ENCODE data around the gene LAMC1. TPM values are rescaled to one million over a fixed set of nuclear protein-coding genes. Genes with fewer than 3 reads are reported as not detected.
A peak's percentile ranks its signal among the peaks of the same experiment; 100 is the strongest.

Gene LAMC1
- polyA plus RNA-seq, 1 donor from 2014 or later, result 4.2 TPM

- no peaks in the 10 kb centered on the region for H3K9me3 ChIP-seq (ENCODE audit: low read length)
Measured at GRCh38 chr1:183186841-183187240, 163.6 kb downstream of the LAMC1 start.

DNA sequence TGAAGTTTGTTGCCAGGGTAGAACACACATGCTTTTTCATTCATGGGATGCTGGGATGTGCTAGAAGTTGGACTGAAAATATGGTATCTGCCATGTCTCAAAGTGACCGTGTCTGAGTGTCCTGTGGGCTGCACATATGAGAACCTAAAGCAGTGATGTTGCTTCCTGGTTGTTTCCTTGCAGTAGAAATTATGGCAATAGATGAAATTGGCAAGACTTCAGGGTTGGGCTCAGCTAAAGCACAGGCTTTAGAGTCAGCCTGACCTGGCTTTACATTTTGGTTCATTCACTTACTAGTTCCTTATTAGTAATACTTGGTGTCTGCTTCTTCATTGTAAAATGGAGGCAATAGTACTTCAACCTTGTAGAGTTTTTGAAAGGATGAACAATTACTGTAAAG lies 165.0 kb downstream of the LAMC1 start:
- H3K27ac ChIP-seq (ENCODE audit: low read length), result no peak overlapping the region
- H3K36me3 ChIP-seq (ENCODE audit: insufficient read depth, low read length), result no peaks in the 10 kb centered on the region
- H3F3A ChIP-seq (ENCODE audit: insufficient read depth, low read length, poor library complexity, severe bottlenecking), result no peaks in the 10 kb centered on the region
- no peak overlapping the region for H3K9ac ChIP-seq (ENCODE audit: low read length)
- H3K79me2 ChIP-seq (replicated peaks; ENCODE audit: insufficient read depth, low read length), result no peaks in the 10 kb centered on the region
- no peaks in the 10 kb centered on the region for H3K9me2 ChIP-seq (ENCODE audit: insufficient read depth, low read length)
- H3K4me2 ChIP-seq (ENCODE audit: low read length), result no peak overlapping the region
- H3K4me3 ChIP-seq (ENCODE audit: low read length), result no peak overlapping the region
- H3K9me3 ChIP-seq (ENCODE audit: low read length), result no peaks in the 10 kb centered on the region
- peaks cover 18% of the 10 kb centered on the region for H3K27me3 ChIP-seq (ENCODE audit: insufficient read depth, low read depth, low read length)
- H2AFZ ChIP-seq (ENCODE audit: low read depth, low read length), result no peak overlapping the region
- no peak for TF ChIP-seq TAF1 (IDR thresholded peaks at IDR 0.05; ENCODE audit: low read depth)
- TF ChIP-seq RAD21 (conservative IDR thresholded peaks at IDR 0.05), result no peak
- no peak for TF ChIP-seq EP300 (conservative IDR thresholded peaks at IDR 0.05; ENCODE audit: poor library complexity, severe bottlenecking)
- TF ChIP-seq EZH2 (IDR thresholded peaks at IDR 0.05; ENCODE audit: borderline replicate concordance, insufficient read depth, low read length, poor library complexity, severe bottlenecking), result no peak
- TF ChIP-seq CTCF (IDR thresholded peaks at IDR 0.05; ENCODE audit: poor library complexity, severe bottlenecking), result no peak
- TF ChIP-seq MXI1 (conservative IDR thresholded peaks at IDR 0.05; ENCODE audit: poor library complexity, severe bottlenecking), result no peak
- no peaks in the 10 kb centered on the region for H4K20me1 ChIP-seq (ENCODE audit: insufficient read depth)

More at GRCh38 chr1:183186841-183187240, 163.6 kb downstream of the LAMC1 start:
- Histone ChIP-seq H3K27ac (ENCODE audit: low read length) (no peak overlapping the region), H3K9me2 (ENCODE audit: insufficient read depth, low read length) (no peaks in the 10 kb centered on the region), H3K9ac (ENCODE audit: low read length) (no peak overlapping the region), H4K20me1 (ENCODE audit: insufficient read depth) (no peaks in the 10 kb centered on the region), H3K27me3 (ENCODE audit: insufficient read depth, low read depth, low read length) (peaks cover 18% of the 10 kb centered on the region), H3K4me3 (ENCODE audit: low read length) (peak overlapping the region; percentile 63), H3K4me2 (ENCODE audit: low read length) (no peak overlapping the region), H2AFZ (ENCODE audit: low read depth, low read length) (no peak overlapping the region), H3K36me3 (ENCODE audit: insufficient read depth, low read length) (no peaks in the 10 kb centered on the region), H3K79me2 (replicated peaks; ENCODE audit: insufficient read depth, low read length) (no peaks in the 10 kb centered on the region), H3F3A (ENCODE audit: insufficient read depth, low read length, poor library complexity, severe bottlenecking) (no peaks in the 10 kb centered on the region)
- no peak for TF ChIP-seq TAF1 (IDR thresholded peaks at IDR 0.05; ENCODE audit: low read depth)
- TF ChIP-seq SMC3 (conservative IDR thresholded peaks at IDR 0.05; ENCODE audit: poor library complexity), result no peak
- TF ChIP-seq, protein P1, sequence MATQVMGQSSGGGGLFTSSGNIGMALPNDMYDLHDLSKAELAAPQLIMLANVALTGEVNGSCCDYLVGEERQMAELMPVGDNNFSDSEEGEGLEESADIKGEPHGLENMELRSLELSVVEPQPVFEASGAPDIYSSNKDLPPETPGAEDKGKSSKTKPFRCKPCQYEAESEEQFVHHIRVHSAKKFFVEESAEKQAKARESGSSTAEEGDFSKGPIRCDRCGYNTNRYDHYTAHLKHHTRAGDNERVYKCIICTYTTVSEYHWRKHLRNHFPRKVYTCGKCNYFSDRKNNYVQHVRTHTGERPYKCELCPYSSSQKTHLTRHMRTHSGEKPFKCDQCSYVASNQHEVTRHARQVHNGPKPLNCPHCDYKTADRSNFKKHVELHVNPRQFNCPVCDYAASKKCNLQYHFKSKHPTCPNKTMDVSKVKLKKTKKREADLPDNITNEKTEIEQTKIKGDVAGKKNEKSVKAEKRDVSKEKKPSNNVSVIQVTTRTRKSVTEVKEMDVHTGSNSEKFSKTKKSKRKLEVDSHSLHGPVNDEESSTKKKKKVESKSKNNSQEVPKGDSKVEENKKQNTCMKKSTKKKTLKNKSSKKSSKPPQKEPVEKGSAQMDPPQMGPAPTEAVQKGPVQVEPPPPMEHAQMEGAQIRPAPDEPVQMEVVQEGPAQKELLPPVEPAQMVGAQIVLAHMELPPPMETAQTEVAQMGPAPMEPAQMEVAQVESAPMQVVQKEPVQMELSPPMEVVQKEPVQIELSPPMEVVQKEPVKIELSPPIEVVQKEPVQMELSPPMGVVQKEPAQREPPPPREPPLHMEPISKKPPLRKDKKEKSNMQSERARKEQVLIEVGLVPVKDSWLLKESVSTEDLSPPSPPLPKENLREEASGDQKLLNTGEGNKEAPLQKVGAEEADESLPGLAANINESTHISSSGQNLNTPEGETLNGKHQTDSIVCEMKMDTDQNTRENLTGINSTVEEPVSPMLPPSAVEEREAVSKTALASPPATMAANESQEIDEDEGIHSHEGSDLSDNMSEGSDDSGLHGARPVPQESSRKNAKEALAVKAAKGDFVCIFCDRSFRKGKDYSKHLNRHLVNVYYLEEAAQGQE (IDR thresholded peaks at IDR 0.05; ENCODE audit: borderline replicate concordance), result no peak
- TF ChIP-seq CTCF (IDR thresholded peaks at IDR 0.05; ENCODE audit: poor library complexity, severe bottlenecking), result no peak
- TF ChIP-seq RAD21 (conservative IDR thresholded peaks at IDR 0.05), result no peak
- TF ChIP-seq EZH2 (IDR thresholded peaks at IDR 0.05; ENCODE audit: borderline replicate concordance, insufficient read depth, low read length, poor library complexity, severe bottlenecking), result no peak
- no peak for TF ChIP-seq EP300 (conservative IDR thresholded peaks at IDR 0.05; ENCODE audit: poor library complexity, severe bottlenecking)
- no peak for TF ChIP-seq POLR2AphosphoS5 (IDR thresholded peaks at IDR 0.05)
- TF ChIP-seq MXI1 (conservative IDR thresholded peaks at IDR 0.05; ENCODE audit: poor library complexity, severe bottlenecking), result no peak

All from neural cell (in vitro differentiated cells).